Stimulated activated CD4-positive, alpha-beta T cell treated with anti-CD3 and anti-CD28 coated beads, TNF-alpha, amount 100 ng/mL, for 4 hours (primary cell): ENCODE measurements around the gene ZFR2.

ENCODE experiments used
- DNase-seq, 3 experiments: peaks; one replicate each; pipeline ENCODE4 v3.0.0-alpha.2; 2020; ENCODE audit warnings: low read depth in 3 of 3

The ZFR2 gene

GRCh38 chr19:3837922-3838321 is 30.9 kb downstream of the ZFR2 start:
- DNase-seq, result no peak

- no peak for DNase-seq
Measured at GRCh38 chr19:3837332-3837731, 31.5 kb downstream of the ZFR2 start.

GRCh38 chr19:3836887-3837286 is 32.0 kb downstream of the ZFR2 start:
- no peak for DNase-seq

- DNase-seq, result no peak
Measured at GRCh38 chr19:3835055-3835435, 33.8 kb downstream of the ZFR2 start.

- no peak for DNase-seq
Measured at GRCh38 chr19:3834349-3835054, 34.3 kb downstream of the ZFR2 start.

GRCh38 chr19:3833578-3834348 is 35.1 kb downstream of the ZFR2 start:
- DNase-seq, result no peak

- no peak for DNase-seq
Measured at GRCh38 chr19:3832001-3832400, 36.8 kb downstream of the ZFR2 start.

GRCh38 chr19:3831601-3832000 is 37.2 kb downstream of the ZFR2 start:
- DNase-seq, result no peak

GRCh38 chr19:3830621-3831589 is 37.9 kb downstream of the ZFR2 start:
- no peak for DNase-seq

- no peak for DNase-seq
Measured at GRCh38 chr19:3827306-3827705, 41.5 kb downstream of the ZFR2 start.

- no peak for DNase-seq
Measured at GRCh38 chr19:3826163-3826562, 42.7 kb downstream of the ZFR2 start.

GRCh38 chr19:3825286-3825956 is 43.4 kb downstream of the ZFR2 start:
- no peak for DNase-seq

GRCh38 chr19:3823350-3823713 is 45.5 kb downstream of the ZFR2 start:
- DNase-seq, result no peak

GRCh38 chr19:3822683-3823349 is 46.0 kb downstream of the ZFR2 start:
- DNase-seq, result no peak

- peak; percentile 82 to 91 (median 86) for DNase-seq
Measured at GRCh38 chr19:3821857-3822364, 46.9 kb downstream of the ZFR2 start.

- DNase-seq, result no peak
Measured at GRCh38 chr19:3821156-3821555, 47.7 kb downstream of the ZFR2 start.

GRCh38 chr19:3819989-3820388 is 48.8 kb downstream of the ZFR2 start:
- DNase-seq, result no peak

GRCh38 chr19:3818918-3819317 is 49.9 kb downstream of the ZFR2 start:
- no peak for DNase-seq

GRCh38 chr19:3818466-3818865 is 50.4 kb downstream of the ZFR2 start:
- DNase-seq, result peak in 1 of 3 experiments; percentile 23

GRCh38 chr19:3817761-3818160 is 51.1 kb downstream of the ZFR2 start:
- no peak for DNase-seq
